Psoas muscle (tissue), 8 donors: ENCODE measurements around the gene DNAH2. TPM values are rescaled to one million over a fixed set of nuclear protein-coding genes. Genes with fewer than 3 reads are reported as not detected.

Experiments used
- ATAC-seq, 4 donors: fragments of 200-7000 bp; cut with Tn5 transposase; one replicate each; pipeline ENCODE4 v1.9.1; 2020; ENCODE audit warnings: moderate library complexity in 3 of 4, mild to moderate bottlenecking in 2 of 4
- DNase-seq, 2 donors: peaks; one replicate each; pipeline ENCODE4 v3.0.0-alpha.2; 2020
- H3K27ac ChIP-seq: fragments of 200-600 bp; one replicate; pipeline ENCODE4 v1.8.0; 2022
- H3K27me3 ChIP-seq, 3 donors: fragments of 200-600 bp in 1 of 3; one replicate each; pipeline versions ENCODE4 v1.6.1 to v1.8.0; 2013 to 2022; ENCODE audit warnings: low read length in 2 of 3, mild to moderate bottlenecking in 2 of 3, moderate library complexity in 1 of 3; ENCODE audit not compliant: insufficient read depth in 3 of 3
- H3K36me3 ChIP-seq, 2 donors: fragments of 200-600 bp in 1 of 2; one replicate each; pipeline versions ENCODE4 v1.6.1 to v1.8.0; 2013 to 2022; ENCODE audit warnings: low read depth in 1 of 2, mild to moderate bottlenecking in 1 of 2, moderate library complexity in 1 of 2; ENCODE audit not compliant: insufficient read depth in 1 of 2
- H3K4me1 ChIP-seq: fragments of 200-600 bp; one replicate; pipeline ENCODE4 v1.8.0; 2022
- H3K4me3 ChIP-seq: fragments of 200-600 bp; one replicate; pipeline ENCODE4 v1.8.0; 2022; ENCODE audit warnings: mild to moderate bottlenecking
- H3K9me3 ChIP-seq: fragments of 200-600 bp; one replicate; pipeline ENCODE4 v1.8.0; 2022
- CTCF ChIP-seq: fragments of 200-600 bp; IDR thresholded peaks from one replicate; pipeline ENCODE4 v1.8.0; 2022; ENCODE audit warnings: antibody characterized with exemption
- WGBS, 3 donors: extraction: QIAGEN DNeasy Blood & Tissue Kit; methylation state at CpG; one replicate each; pipeline versions ENCODE4 v1.1.6 to v1.1.7; 2013; 5-methylcytosine and 5-hydroxymethylcytosine counted together
- intact Hi-C, 2 donors: fragments of 100-400 bp; cut with DNase I; formaldehyde crosslinking; loops; one replicate each; pipeline versions ENCODE4 v1.11.0 to v1.14.2; 2022
- polyA plus RNA-seq, 3 donors: library from polyadenylated mRNA; stranded (reverse); fragments of 200-250 nt; gene quantifications; one replicate each; pipeline ENCODE4 v1.2.3, GENCODE V29; 2013
- total RNA-seq, 4 donors: library from RNA; stranded (reverse); fragmentation: NEBNext Ultra II Directional in 2 of 4; extraction: Animal tissue kit (Norgen Biotek cat#: 25700) in 2 of 4; gene quantifications; one replicate each; pipeline versions ENCODE4 v1.2.1 to v1.2.4, GENCODE V29; 2021 to 2023
- donor health status: healthy with polysubstance abuse.
- donor health status: DM: no; HTN: no; CAD: no; lungs with moderate emphysema.
- donor health status: Bipolar disorder and iron deficiency.
- donor health status: healthy.
- donor health status: DM: yes; HTN: yes; CAD: no.
- donor health status: DM: no; HTN: no; CAD: no.
- donor health status: DM: no; HTN: no; CAD: no.
- donor health status: DM: yes; HTN: yes; CAD: no.

Gene DNAH2
- total and polyA plus RNA-seq, 7 donors: 0.01 to 0.10 (median 0.06) TPM

GRCh38 chr17:7748076-7748775 is 30.7 kb downstream of the DNAH2 start:
- Histone ChIP-seq H3K36me3 (no peaks in the 10 kb centered on the region), H3K27me3 (peaks cover 0 to 4% (median 3%) of the 10 kb centered on the region in 3 donors), H3K27ac (no peak overlapping the region), H3K9me3 (no peaks in the 10 kb centered on the region), H3K4me3 (no peak overlapping the region), H3K4me1 (no peaks in the 10 kb centered on the region)
- DNase-seq (no peak), ATAC-seq (no peak)
- 69 to 71% (median 71%) methylated on average over 10 of the region's 10 CpGs for WGBS, 3 donors
- intact Hi-C loops: loop anchor here (5.0 to 10.0 kb wide), 2 partner anchors 239 to 307 kb away; no protein-coding TSS in a partner anchor
- TF ChIP-seq CTCF: no peak

- H3K27me3 ChIP-seq: peaks cover 0 to 4% (median 3%) of the 10 kb centered on the region in 3 donors
- TF ChIP-seq CTCF: no peak
- no peaks in the 10 kb centered on the region for H3K36me3 ChIP-seq
- no peak for DNase-seq
- H3K9me3 ChIP-seq: no peaks in the 10 kb centered on the region
- no peak overlapping the region for H3K27ac ChIP-seq
- intact Hi-C loops: no loop called here
- no peak overlapping the region for H3K4me3 ChIP-seq
- 74 to 78% (median 76%) methylated on average over 4 of the region's 4 CpGs for WGBS, 3 donors
- no peaks in the 10 kb centered on the region for H3K4me1 ChIP-seq
- no peak for ATAC-seq
These were observed 32.8 kb downstream of the DNAH2 start for GRCh38 chr17:7750321-7750821.

- Histone ChIP-seq H3K27ac (no peak overlapping the region), H3K27me3 (peaks cover 0 to 3% (median 0%) of the 10 kb centered on the region in 3 donors), H3K4me3 (no peak overlapping the region), H3K9me3 (no peaks in the 10 kb centered on the region), H3K4me1 (no peaks in the 10 kb centered on the region), H3K36me3 (no peaks in the 10 kb centered on the region)
- no peak for DNase-seq
- whole genome bisulfite sequencing, 3 donors: 74 to 78% (median 76%) methylated on average over 8 of the region's 8 CpGs
- ATAC-seq: no peak
- TF ChIP-seq CTCF: no peak
- intact Hi-C loops: no loop called here
These were observed 37.1 kb downstream of the DNAH2 start for GRCh38 chr17:7754656-7755055.

GRCh38 chr17:7755095-7755890 is 37.7 kb downstream of the DNAH2 start:
- no peak for TF ChIP-seq CTCF
- H3K9me3 ChIP-seq: no peaks in the 10 kb centered on the region
- H3K36me3 ChIP-seq: no peaks in the 10 kb centered on the region
- ATAC-seq: no peak
- peaks cover 0 to 1% (median 0%) of the 10 kb centered on the region in 3 donors for H3K27me3 ChIP-seq
- intact Hi-C loops: no loop called here
- no peaks in the 10 kb centered on the region for H3K4me1 ChIP-seq
- H3K4me3 ChIP-seq: no peak overlapping the region
- WGBS, 3 donors: 48 to 54% (median 51%) methylated on average over 9 of the region's 9 CpGs
- no peak for DNase-seq
- H3K27ac ChIP-seq: no peak overlapping the region
